OCI-M2 (cell line): ENCODE data around the gene PORCN.
"Not testable (repeated sequence)": the region's sequence is repeated elsewhere in the genome, so short reads cannot be mapped to it uniquely, and the experiment has no call there.

Experiments used
- DNase-seq: peaks from one replicate; lab custom pipeline; 2025; ENCODE audit not compliant: unreplicated experiment; lab: John Stamatoyannopoulos, UW

PORCN gene

DNA sequence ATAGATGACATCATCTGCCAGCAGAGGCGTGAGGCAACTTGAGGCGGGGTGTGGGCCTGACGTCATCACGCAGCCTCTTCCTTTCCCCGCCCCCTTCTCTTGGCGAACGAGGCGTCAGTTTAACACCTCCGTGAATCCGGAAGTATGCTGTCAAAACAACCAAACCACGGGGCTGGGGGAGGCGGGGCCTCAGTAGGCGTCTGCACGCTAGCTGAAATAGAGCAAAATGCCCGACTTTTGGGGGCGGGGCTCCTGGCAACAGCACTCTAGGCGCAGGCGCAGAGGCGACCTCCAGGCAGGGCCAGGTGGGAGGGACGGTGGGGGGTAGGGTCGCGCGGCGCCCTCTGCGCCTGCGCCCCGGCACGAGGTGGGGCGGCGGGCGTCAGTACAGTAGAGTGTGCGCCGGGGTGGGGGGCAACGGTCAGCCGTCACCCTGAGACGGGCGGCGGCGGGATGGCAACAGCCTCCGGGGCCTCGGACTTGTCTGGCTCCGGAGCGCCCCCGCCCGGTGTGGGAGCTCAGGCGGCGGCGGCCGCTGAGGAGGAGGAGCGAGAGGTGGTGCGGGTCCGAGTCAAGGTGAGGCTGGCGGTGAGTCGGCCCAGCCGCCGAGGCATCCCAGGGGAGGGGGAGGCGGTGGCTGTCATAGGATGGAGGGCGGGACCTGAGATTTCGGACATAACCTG lies 30.7 kb downstream of the PORCN start, which contains the start of gene TBC1D25:
Gene TBC1D25 (plus strand): TSS at position 370 of the 683 bp plus-strand sequence. CDS start 84 bp downstream, at position 454.
- DNase-seq: peak; percentile 84

DNA sequence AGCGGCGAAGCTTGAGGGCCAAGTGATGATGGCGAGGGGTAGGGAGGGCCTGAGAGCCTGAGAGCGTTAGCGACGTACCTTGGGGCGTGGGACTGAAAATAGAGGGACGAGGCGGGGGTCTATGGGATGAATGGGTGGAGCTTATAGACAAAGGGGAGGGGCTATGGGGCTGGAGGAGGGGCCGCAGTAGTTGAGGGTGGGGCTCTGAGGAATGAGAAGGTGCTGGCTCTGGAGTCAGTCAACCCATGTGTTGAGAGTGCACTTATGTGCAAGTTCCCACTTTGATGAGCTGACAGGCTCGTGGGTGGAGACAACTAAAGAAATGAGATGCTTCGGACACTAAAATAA lies 31.2 kb downstream of the PORCN start:
- DNase-seq: no peak

DNA sequence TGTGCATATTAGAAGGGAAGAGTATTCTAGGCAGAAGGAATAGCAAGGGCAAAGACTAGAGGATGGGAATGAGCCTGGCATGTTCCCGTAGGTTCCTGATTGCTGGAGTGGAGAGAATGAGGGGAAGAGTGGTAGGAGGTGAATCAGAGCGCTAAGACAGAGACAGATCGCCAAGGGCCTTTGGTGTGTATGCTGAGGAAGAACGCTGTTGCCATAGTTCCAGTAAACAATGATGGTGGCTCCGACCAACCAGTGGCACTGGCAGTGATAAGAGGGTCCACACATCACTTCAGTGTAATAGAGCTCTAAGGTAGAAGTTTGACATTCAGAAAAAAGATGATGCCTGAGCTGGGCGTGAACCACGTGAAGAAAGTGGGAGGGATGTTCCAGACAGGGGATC lies 31.7 kb downstream of the PORCN start:
- DNase-seq: no peak

GRCh38 chrX:48541140-48541814 lies 32.5 kb downstream of the PORCN start:
- no peak for DNase-seq

- DNase-seq: no peak
Measured at GRCh38 chrX:48548871-48549270, 40.1 kb downstream of the PORCN start.

DNA sequence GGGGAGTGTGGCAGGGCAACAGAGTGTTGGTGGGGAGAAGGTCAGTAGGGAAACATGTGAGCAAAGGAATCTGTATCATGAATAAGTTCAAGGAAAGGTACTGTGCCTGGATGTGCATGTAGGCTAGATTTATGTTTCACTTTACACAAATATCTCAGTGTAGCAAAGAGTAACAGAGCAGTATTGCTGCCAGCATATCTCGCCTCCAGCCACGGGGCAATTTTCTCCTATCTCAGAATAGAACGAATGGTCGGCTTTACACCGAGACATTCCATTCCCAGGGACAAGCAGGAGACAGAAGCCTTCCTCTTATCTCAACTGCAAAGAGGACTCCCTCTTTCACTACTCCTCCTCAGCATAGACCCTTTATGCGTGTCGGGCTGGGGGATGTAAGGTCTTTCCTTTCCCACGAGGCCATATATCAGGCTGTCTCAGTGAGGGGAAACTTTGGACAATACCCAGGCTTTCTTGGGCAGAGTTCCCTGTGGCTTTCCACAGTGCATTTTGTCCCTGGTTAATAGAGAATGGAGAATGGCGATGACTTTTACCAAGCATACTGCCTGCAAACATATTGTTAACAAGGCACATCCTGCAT lies 47.0 kb downstream of the PORCN start:
- DNase-seq: not testable (repeated sequence)

GRCh38 chrX:48558271-48558670 lies 49.5 kb downstream of the PORCN start:
- no peak for DNase-seq

DNA sequence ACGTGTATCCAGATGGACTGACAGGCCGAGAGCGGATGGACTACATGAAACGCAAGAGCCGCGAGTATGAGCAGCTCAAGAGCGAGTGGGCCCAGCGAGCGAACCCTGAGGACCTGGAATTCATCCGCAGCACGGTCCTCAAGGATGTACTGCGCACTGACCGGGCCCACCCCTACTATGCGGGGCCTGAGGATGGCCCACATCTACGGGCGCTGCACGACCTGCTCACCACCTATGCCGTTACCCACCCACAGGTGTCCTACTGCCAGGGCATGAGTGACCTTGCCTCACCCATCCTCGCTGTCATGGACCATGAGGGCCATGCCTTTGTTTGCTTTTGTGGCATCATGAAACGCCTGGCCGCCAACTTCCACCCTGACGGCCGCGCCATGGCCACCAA lies 50.8 kb downstream of the PORCN start:
- no peak for DNase-seq

DNA sequence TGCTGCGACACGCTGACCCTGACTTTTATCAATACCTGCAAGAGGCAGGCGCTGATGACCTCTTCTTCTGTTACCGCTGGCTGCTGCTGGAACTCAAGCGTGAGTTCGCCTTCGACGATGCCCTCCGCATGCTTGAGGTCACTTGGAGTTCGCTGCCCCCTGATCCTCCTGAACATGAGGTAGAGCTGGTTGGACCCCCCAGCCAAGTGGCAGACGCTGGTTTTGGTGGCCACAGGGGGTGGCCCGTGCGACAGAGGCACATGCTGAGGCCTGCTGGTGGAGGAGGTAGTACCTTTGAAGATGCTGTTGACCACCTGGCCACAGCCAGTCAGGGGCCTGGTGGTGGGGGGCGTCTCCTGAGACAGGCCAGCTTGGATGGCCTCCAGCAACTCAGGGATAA lies 51.3 kb downstream of the PORCN start:
- no peak for DNase-seq

- no peak for DNase-seq
Measured at GRCh38 chrX:48560681-48561080, 51.9 kb downstream of the PORCN start.

DNA sequence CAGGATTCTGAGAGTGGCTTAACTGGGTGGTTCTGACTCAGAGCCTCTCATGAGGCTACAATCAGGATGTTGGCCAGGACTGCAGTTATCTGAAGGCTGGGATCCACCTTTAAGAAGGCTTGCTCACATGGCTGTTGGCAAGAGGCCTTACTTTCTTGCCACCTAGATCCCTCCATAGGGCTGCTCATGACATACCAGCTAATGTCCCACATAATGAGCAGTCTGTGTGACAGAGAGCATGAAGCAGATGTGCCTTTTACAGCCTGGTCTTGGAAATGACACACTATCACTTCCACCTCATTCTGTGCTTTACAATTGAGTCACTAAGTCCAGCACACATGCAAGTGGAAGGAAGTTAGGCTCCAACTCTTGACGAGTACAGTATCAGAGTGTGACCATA lies 61.2 kb downstream of the PORCN start:
- DNase-seq: no peak
